Fibroblast of skin of back (primary cell): ENCODE results near the gene SARDH.

Experiments
- DNase-seq: peaks from one replicate; pipeline ENCODE4 v3.0.0-alpha.2; 2013

Gene SARDH

DNA sequence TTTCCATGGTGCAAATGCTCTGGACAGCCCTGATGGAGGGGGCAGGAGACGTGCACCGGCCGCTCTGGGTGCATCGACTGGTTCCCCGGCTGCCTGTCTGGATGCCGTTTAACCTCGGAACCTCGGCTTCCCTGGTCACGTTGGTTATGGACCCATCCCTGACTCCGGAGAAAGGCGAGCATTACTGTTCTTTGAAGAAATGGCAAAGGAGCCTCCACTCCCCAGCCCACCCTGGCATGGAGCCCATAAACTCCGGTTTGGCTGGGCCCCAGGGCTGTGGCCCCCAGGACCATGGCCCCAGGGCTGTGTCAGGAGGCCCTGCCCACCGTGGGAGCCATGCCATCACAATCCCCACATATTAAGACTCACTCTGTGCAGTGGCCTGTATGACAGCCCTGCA, 73.1 kb downstream of the SARDH start:
- DNase-seq, result no peak

DNA sequence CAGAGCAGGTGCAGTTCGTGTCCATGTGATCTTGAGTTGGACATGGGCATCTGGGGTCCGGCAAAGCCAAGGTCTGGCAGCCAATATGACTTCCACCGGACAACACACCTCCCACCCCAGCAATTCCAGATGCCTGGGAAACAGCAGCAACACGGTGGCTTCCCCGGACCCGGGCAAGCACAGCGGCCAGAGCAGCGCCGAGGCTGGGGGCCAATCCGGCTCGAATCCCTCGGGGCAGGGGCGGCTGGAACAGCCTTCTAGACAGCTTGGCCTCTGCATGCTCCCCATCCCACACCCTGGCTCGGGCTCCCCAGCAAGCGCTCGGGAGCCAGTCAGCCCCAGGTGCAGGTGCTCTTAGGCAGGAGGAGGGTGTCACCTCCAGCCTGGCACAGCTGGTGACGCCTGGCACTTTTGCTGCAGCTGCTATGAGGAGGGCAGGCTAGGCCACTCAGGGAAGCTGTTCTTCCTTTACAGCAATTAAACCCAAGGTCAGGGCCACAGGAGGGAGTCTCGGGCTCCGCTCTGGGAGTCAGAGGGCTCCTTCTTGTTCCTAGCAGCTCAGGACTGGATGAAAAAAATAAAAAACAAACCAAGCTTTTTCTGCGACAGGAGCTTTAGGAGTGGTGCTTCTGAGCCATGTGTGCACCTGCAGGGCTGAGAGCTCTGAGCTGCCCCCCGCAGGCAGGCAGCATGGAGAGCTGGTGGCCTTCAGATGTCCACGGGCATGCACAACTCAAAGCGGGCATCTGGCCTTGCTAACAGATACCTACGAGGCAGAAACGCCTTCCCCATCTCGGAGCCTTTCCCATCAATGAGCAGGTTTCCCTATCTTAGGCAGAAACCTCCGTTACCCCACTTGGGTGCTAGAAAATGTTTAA, 73.7 kb downstream of the SARDH start:
- no peak for DNase-seq

DNA sequence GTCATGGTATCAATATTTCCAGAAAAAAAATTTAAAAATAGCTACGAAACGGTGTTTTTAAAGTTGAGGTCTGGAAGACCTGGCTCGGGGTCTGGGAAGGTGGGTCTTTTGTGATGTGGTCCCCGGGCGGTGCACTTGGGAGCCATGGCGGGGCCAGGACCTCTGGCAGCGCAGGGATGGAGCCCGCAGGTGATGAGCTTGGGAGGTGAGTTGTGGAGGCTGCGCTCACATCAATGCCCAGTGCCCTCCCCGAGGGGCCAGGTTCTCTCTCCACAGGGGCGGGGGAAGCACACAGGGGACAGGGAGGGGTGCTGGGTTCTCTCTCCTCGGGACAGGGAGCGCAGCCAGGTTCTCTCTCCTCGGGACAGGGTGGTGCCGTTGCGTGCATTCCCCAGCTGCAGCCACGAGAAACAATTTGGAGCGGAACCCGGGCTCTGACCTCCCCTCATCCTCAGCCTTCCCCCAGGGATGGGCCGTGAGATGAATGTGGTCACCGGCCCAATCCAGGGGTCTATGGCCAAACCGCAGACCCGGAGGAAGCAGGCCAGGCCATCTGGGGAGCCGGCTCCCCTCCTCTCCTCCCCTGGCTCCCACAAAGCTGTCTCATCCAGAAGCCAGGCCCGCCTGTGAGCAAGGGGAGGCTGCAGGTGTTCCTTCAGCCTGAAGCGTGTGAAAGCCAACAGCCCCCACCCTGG, 76.2 kb downstream of the SARDH start:
- DNase-seq, result no peak

DNA sequence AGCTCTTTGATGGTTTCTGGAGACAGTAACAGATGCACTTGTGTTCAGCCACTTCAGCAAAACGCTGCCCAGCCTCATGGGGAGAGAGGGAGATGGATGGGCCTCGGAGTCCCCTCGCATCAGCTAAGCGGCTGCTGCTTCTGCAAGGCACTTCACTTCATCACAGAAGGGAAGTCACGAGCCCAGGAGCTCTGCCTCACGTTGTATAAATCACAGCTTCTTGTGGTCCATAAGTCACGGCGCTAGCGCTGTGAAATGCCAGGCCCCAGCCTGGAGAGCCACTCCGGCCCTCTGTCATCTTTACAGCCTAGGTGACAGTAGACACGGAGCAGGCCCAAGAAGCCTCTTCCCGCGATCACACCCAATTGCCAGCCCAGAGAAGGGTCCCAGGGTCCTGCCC, 78.6 kb downstream of the SARDH start:
- DNase-seq, result no peak

DNA sequence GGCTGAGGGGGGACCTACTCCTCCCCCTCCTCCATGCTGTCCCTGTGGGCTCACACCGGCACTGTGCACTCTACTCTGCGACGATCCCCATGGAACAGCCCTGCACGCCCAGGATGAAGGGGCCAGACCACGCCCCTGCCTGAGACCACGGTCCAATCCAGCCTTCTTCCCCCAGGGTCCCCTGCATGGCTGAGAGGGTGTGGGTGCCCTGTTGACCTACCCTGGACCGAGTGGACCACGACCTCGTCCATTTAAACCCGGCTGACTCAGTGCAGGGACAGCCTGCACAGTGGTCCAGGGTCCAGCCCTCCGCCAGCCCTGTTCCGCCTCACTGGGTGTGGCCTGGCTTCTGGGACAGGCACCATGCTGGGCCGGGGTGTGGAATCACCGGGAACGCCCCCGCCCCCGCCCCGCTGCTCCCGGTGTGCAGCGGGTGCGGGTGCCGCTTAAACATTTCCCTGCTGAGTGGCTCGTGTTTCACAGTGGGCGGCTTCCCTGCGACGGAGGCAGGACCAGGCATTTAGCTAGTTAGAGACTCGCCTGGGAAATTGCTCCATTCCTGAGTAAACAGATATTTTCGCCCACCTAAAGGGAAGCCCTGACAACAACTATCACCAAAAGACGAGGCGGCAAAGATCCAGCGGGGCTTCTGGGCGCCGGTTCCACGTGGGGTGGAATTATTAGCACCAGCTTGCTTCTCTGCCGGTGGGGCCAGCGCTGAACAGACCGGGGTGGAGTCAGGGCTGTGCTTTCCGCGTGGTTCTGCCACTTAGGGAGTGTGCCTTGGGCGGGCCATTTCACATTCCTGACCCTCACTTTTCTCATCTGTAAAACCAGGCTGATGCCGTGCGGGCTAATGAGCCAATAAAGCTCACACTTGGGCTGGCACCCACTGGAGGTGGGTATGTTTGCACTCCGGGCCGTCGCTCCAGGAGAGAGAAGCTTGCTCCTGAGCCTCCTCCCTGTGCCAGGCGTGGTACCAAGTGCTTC, 79.4 kb downstream of the SARDH start:
- DNase-seq, result peak; percentile 34

DNA sequence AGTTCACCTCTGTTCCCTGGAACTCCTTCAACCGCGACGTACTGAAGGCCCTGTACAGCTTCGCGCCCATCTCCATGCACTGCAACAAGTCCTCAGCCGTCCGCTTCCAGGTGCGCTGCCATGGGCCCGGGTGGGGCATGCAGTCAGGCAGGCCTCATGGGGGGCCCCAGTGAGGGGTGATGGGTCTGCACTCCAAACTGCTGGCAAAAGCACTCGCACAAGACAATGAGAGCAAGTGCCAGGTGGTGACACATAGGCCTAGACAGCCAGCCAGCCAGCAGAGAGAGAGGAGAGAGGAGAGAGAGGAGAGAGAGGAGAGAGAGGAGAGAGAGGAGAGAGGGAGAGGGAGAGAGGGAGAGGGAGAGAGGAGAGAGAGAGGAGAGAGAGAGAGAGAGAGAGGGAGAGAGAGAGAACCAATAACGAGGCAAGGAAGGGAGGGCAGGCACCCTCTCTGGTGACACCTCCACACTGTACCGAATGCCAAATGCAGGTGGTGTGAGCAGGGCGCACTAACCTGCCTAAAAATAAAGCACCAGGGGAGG, 81.0 kb downstream of the SARDH start:
- DNase-seq, result no peak

DNA sequence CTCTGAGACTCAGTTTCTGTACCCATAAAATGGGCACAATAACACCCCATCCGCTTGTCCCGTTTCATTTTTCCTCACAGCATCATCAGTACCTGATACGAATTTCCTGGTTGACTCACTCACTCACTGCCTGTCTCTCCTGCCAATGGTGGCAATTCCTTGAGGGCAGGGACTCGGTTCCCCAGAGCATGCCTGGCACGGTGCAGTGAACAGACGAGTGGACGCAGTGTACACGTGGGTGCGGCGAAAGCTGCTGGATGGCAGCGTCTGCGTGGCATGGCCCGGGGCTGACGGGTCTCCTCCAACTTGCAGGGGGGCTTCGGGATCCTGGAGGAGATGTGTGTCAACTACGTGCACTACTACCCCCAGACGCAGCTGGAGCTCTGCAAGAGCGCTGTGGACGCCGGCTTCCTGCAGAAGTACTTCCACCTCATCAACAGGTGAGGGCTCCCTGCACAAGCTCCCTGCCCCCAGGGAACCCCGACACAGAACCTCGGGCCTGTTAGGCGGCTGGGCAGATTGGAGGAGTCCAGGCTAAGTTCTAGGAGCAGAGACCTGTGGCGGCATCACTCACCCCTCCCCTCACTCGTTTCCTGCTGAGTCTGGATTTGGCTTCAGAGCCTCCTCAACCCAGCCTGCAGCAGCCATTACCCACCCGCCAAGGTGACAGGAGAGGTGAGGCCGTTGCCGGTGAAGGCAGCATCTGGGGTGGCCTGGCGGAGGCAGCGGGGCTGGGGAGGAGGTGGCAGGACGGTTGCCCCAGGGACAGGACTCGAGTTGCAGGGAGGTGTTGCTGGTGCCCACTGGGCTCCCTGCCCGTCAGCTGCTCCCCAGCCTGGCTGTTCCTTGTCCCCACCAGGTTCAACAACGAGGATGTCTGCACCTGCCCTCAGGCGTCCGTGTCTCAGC, 81.7 kb downstream of the SARDH start:
- no peak for DNase-seq

DNA sequence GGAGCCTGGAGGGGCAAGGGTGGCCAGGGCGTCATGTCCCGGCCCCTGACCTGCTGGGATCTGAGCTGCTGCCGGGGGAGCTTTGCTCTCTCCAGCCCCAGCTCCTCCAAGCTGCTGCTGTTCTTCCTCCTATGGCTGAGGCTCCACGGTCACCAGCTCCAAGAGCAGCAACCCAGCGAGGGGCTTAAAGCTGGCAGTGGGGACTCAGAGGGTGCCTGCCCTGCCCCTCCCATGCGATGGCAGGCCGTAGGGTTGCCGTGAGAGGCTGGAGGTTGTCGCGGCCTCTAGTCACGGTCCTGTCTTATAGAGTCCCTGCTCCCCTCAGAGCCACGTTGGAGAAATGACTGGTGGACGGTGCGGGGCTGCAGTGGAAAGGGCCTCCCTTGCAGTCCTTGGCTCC, 82.5 kb downstream of the SARDH start:
- DNase-seq, result no peak

DNA sequence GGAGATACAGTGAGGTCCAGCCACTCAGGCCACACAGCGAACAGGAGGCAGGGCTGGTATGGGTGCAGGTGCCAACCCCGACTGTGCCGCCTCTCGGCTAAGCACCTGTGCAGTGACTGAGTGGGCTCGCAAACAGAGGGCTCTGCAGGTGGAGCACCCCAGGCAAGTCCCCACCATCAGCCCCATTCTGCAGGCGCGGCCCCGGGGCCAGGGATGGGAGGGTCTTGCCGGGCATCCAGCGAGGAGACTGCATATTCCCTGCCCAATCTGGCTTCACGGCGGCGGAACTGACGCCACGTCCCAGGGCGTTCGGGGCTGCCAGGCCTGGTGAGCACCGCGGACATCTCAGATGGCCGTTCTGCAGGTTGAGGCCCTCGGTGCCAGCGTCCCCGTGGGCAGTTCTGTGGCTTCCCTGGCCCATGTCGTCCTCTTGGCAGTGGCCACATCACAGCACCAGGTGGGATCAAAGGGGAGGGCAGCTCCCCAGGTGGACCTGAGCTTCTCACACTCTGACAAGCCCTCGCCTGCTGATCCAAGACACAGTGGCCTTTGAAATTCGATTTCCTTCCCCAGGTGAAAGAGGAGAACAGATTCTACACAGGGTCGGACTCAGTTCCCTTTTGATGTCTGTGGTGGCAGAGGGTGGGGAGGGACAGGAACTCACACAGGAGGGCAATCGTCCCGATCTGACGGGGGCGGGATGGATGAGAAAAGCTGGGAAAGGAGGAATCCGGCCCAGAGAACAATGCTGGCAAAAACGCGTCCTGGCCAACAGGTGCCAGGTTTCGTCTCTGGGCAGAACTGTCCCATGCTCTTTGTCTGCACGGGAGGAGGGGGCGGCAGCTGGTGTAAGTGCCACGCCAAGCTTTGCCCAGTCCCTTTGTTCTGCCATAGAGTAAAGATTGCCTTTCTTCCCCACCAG, 83.2 kb downstream of the SARDH start:
- no peak for DNase-seq

DNA sequence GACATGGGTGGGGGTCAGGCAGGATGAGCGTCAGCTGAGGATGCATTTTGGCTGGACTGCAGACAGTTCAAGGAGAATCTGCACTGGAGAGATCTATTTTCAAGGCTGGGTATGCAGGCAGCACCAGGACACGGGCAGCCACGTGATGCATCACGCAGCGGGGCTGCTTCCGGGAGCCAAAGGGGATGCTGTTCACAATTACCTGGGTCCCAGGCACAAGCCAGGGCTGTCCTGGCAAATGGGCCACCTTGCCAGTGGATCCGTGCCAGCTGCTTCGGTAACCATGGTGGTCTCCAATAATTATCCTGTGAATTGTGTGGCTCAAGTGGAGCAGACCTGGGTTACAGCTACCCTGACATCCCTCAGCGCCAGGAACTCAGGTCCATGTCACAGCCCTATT, 84.5 kb downstream of the SARDH start:
- no peak for DNase-seq

DNA sequence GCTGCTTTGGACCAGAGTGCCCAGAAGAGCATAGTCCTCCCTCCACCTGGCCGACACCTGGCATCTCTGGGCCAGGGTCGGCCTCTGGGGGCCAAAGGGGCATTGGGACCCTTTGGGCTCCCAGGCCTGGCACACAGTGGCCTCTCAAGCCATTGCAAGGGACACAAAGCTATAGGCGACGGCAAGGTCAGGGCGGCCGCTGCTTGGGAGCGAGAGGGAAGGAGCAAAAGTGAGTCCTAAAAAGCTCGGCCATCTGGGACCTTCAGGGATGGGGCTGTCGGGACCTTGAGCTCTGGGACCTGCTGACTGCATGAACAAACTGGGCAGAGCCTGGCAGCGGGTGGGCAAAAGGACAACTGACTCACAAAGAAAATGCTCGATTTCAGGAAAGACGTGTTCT, 88.1 kb downstream of the SARDH start:
- DNase-seq, result no peak

DNA sequence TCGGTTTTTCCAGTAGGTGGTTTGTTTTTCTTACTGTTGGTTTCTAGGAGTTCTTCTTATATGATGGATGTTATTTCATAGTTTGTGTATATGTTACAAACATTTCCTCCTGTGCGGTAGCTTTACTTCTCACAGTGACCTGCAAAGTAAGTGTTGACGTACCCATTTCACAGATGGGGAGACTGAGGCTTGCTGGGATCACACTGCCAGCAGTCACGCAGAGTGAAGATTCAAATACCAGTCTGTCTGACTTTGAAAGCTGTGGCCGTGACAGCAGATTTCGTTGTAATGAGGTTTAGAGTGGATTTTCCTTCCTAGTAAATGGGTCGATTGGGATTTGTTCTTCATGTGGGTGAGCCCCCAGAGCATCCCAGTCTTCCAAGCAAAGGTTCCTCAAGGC, 89.0 kb downstream of the SARDH start:
- no peak for DNase-seq

DNA sequence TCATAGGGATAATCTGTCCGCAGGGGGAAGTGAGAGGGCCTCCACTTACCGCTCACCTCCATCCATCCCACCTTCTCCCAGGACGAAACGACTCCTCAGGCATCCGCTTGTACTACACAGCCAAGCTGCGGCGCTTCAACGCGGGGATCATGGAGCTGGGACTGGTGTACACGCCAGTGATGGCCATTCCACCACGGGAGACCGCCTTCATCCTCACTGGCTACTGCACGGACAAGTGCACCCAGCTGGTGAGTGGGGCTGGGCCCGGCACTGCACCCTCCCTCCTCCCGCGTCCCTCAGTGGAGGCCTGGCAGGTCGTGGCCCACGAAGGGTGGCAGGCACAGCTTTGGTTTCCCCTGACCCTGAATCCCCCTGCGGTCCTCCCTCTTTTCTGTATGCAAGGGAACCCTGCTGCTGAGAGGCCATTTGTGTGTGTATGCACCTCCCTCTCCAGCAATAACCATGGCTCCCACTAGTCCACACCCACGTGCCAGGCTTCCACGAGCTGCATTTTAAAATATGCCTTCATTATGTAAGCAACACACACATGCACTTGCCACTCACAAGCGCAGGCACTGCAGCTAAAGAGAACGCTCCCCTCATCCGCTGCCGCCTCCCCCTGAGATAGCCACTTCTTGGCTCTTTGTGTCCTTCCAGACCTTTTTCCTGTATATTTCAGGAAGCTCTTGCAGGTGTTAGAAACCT, 90.2 kb downstream of the SARDH start:
- DNase-seq, result no peak

DNA sequence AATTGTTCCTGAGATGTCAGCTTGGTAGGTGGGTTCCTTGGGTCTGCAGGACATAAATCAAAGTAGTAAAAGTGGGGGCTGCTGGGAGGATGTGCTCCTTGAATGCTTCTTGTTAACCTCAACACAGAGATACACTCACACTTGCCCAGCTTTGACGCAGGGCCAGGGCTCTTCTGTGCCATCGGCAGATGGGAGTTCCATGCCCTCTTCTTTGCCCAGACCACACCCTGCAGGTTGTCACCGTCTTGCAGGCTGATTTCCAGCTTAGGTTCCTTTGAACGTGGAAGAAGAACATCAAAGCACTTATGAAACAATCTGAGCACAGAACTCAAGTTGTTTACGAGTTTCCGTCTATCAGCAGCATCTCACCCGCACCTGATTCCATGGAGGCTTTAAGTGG, 91.0 kb downstream of the SARDH start:
- no peak for DNase-seq

DNA sequence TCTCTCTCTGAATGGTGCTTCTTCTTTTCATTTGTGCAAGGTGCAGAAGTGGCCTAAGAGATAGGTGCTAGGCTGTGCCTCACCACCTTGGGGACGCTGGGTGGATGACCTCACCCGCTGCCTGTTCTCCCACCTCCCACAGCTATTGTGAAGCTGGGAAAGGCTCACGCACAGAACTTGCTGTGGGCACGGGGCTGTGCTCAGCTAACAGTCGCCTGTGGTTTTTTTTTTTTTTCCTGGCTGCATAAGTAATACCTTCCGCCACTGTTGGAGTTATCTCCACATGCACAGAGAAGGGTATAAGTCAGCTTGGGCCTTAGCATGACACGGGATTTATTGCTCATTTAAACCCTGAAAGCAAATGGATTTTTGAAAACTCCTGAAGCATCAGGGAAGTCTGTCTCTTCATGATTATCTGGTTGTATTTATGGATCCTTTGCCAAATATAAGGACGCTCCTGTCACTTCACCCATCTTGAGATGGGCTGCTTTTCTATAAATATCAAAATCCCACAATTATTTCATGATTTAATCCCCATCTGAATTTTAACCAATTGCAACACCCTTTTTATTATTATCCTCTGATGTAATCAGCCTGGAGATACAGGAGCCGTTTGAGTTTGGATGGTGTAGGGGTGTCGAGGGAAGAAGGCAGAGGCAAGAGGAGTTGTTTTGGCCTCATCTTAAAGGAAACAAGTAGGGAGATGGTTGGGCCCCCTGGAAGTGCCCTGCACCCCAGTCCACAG, 93.0 kb downstream of the SARDH start:
- DNase-seq, result no peak

DNA sequence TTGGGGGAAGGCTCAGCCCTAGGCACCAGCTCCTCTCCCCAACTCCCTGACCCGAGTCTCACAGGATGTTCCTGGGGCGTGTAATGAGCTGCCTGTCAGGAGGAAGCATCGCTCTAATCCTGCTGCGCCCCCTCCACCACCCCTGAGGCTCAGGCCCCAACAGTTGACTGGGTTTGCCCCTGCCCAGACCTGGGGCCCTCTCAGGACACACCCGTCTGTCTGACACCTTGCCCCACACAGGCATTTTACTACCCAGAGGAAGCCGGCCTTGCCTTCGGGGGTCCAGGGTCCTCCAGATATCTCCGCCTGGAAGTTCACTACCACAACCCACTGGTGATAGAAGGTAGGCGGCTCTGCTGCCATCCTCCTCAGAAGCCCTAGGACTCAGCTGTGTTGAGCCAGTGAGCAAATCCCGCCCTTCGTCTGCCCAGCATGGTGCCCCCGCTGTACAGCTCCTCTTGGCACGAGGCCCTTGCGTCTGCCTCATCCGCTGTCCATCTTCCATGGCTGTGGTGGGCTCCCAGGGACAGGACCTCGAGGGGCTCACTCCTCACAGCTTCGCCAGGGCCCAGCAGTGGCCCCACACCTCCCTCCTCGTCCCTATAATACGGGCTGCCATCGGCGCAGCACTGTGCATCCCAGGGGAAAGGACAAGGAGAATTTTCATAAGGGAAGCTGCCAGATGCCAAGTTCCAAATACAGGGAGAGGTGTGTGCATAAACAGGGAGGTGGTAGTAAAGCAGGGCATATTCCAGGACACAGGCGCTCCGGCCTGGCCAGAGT, 94.0 kb downstream of the SARDH start:
- DNase-seq, result no peak

DNA sequence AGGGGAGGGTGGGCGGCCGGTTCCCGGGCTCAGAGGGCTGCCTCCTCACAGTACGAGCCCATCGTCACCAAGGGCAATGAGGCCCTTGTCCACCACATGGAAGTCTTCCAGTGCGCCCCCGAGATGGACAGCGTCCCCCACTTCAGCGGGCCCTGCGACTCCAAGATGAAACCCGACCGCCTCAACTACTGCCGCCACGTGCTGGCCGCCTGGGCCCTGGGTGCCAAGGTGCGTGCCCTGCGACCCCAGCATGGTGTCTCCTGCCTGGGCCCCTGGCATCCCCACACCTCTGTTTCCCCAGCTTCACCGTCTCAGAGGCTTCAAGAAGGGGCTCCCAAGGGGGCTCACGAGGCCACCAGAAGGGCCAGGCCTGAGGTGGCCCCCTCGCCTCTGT, 94.8 kb downstream of the SARDH start:
- DNase-seq, result no peak

DNA sequence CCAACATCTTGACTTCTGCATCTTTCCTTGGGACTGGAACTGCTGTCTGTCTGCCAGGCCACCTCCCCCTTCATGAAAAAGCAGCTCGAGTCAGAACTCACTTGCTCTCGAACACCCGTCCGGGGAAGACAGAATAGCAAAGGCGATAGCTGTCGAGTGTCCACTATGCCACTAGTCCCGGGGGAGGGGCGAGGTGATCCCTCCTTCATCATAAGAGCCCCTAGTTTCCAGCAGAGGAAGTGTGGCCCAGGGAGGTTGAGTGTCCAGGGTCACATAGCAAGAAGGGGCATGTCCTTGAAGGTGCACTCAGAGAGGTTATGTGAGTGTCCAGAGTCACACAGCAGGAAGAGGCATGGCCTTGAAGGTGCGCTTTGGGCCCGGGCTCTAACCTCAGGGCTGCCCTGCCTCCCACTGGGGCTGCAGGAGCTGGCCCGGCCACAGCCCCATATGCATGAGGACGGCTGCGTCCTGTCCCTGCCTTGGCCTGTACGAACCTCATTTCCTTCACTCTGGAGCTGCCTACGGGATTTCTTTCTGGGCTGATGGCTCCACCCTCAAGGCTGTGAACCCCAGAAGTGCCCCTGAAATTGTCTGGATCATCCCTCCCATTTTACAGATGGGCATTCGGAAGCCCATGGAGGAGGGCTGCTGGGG, 95.3 kb downstream of the SARDH start:
- DNase-seq, result no peak
